SK-N-MC (cell line): Measurements from ENCODE around the gene U2AF2.
"Not testable (repeated sequence)": the region's sequence is repeated elsewhere in the genome, so short reads cannot be mapped to it uniquely, and the experiment has no call there.

Experiments
- DNase-seq: peaks from one replicate; pipeline ENCODE4 v3.0.0-alpha.2; 2011; ENCODE audit warnings: low read depth, low spot score
- H3K27ac ChIP-seq: fragments of 200-600 bp; sonication (generic); 2 replicates; pipeline ENCODE4 v1.5.1; 2016; ENCODE audit warnings: mixed run types
- H3K36me3 ChIP-seq: fragments of 200-600 bp; sonication (generic); 2 replicates; pipeline ENCODE4 v1.6.1; 2017; ENCODE audit warnings: antibody characterized with exemption, low read length, mixed read lengths; ENCODE audit not compliant: insufficient read depth
- H3K4me3 ChIP-seq: fragments of 200-600 bp; sonication (generic); 2 replicates; pipeline ENCODE4 v1.5.1; 2016
- H3K9ac ChIP-seq: fragments of 200-600 bp; sonication (generic); 2 replicates; pipeline ENCODE4 v1.8.0; 2017; ENCODE audit warnings: mixed run types, mixed read lengths; ENCODE audit not compliant: insufficient read length
- H3K9me3 ChIP-seq: fragments of 200-600 bp; sonication (generic); 2 replicates; pipeline ENCODE4 v1.6.1; 2017; ENCODE audit warnings: low read depth, mild to moderate bottlenecking, antibody characterized with exemption, low read length, moderate library complexity, mixed read lengths
- EZH2 ChIP-seq: fragments of 200-600 bp; sonication (generic); IDR thresholded peaks from one replicate; pipeline ENCODE4 v1.6.1; 2017; ENCODE audit warnings: antibody characterized with exemption
- FOXP2 ChIP-seq: optimal IDR thresholded peaks from 2 replicates; pipeline ENCODE3; 2011; ENCODE audit warnings: mild to moderate bottlenecking, moderate library complexity; ENCODE audit not compliant: insufficient read depth; ENCODE audit errors: extremely low read length, control extremely low read depth
- POLR2AphosphoS5 ChIP-seq: IDR thresholded peaks from 2 replicates; pipeline ENCODE4 v1.6.1; 2012; ENCODE audit warnings: mild to moderate bottlenecking, low read depth, low read length, borderline replicate concordance

Gene U2AF2

GRCh38 chr19:55703790-55704215 is 49.0 kb downstream of the U2AF2 start:
- no peaks in the 10 kb centered on the region for H3K9me3 ChIP-seq
- TF ChIP-seq FOXP2, result no peak
- no peak for TF ChIP-seq EZH2
- TF ChIP-seq POLR2AphosphoS5, result no peak
- H3K4me3 ChIP-seq, result no peak overlapping the region
- H3K9ac ChIP-seq, result no peak overlapping the region
- no peak for DNase-seq
- H3K27ac ChIP-seq, result no peak overlapping the region
- H3K36me3 ChIP-seq, result peaks cover 3% of the 10 kb centered on the region; the same call in 1 of the 2 replicates

- H3K27ac ChIP-seq, result no peak overlapping the region
- H3K36me3 ChIP-seq, result peaks cover 3% of the 10 kb centered on the region; the same call in 1 of the 2 replicates
- DNase-seq, result no peak
- no peak overlapping the region for H3K9ac ChIP-seq
- H3K9me3 ChIP-seq, result no peaks in the 10 kb centered on the region
- no peak overlapping the region for H3K4me3 ChIP-seq
- TF ChIP-seq POLR2AphosphoS5 (no peak), FOXP2 (no peak), EZH2 (no peak)
Observed at GRCh38 chr19:55704494-55705245, 49.8 kb downstream of the U2AF2 start.

GRCh38 chr19:55705972-55706371 is 51.1 kb downstream of the U2AF2 start:
- TF ChIP-seq EZH2 (no peak), FOXP2 (no peak), POLR2AphosphoS5 (no peak)
- Histone ChIP-seq H3K9ac (no peak overlapping the region), H3K27ac (no peak overlapping the region), H3K9me3 (no peaks in the 10 kb centered on the region), H3K4me3 (no peak overlapping the region), H3K36me3 (no peaks in the 10 kb centered on the region)
- no peak for DNase-seq

GRCh38 chr19:55711719-55712118 is 56.9 kb downstream of the U2AF2 start:
- Histone ChIP-seq H3K4me3 (no peak overlapping the region), H3K27ac (no peak overlapping the region), H3K9ac (no peak overlapping the region), H3K9me3 (no peaks in the 10 kb centered on the region), H3K36me3 (no peaks in the 10 kb centered on the region)
- no peak for DNase-seq
- TF ChIP-seq EZH2, result no peak
- no peak for TF ChIP-seq FOXP2
- TF ChIP-seq POLR2AphosphoS5, result no peak

GRCh38 chr19:55712804-55713631 is 58.2 kb downstream of the U2AF2 start:
- H3K27ac ChIP-seq, result no peak overlapping the region
- no peak for DNase-seq
- no peak overlapping the region for H3K9ac ChIP-seq
- TF ChIP-seq FOXP2 (no peak), POLR2AphosphoS5 (no peak), EZH2 (no peak)
- H3K4me3 ChIP-seq, result no peak overlapping the region
- no peaks in the 10 kb centered on the region for H3K9me3 ChIP-seq
- no peaks in the 10 kb centered on the region for H3K36me3 ChIP-seq

- H3K9me3 ChIP-seq, result peaks cover 2% of the 10 kb centered on the region; the same call in 1 of the 2 replicates
- TF ChIP-seq POLR2AphosphoS5, result no peak
- no peak for TF ChIP-seq EZH2
- no peak for TF ChIP-seq FOXP2
Observed at GRCh38 chr19:55716531-55716930, 61.7 kb downstream of the U2AF2 start.

GRCh38 chr19:55717251-55717650 is 62.4 kb downstream of the U2AF2 start:
- Histone ChIP-seq H3K27ac (no peak overlapping the region), H3K4me3 (no peak overlapping the region), H3K9ac (no peak overlapping the region), H3K9me3 (peaks cover 2% of the 10 kb centered on the region; the same call in 1 of the 2 replicates), H3K36me3 (no peaks in the 10 kb centered on the region)
- DNase-seq, result no peak
- no peak for TF ChIP-seq POLR2AphosphoS5
- no peak for TF ChIP-seq FOXP2
- no peak for TF ChIP-seq EZH2

More at GRCh38 chr19:55716531-55716930, 61.7 kb downstream of the U2AF2 start:
- Histone ChIP-seq H3K27ac (no peak overlapping the region), H3K36me3 (no peaks in the 10 kb centered on the region), H3K9ac (no peak overlapping the region), H3K4me3 (no peak overlapping the region)
- DNase-seq, result no peak

GRCh38 chr19:55717879-55718711 is 63.3 kb downstream of the U2AF2 start:
- H3K27ac ChIP-seq, DNase-seq, H3K4me3 ChIP-seq, H3K36me3 ChIP-seq, H3K9ac ChIP-seq, H3K9me3 ChIP-seq: not testable (repeated sequence)
